K562 (cell line): Measurements from ENCODE around the gene DXO. TPM values are rescaled to one million over a fixed set of nuclear protein-coding genes. Genes with fewer than 3 reads are reported as not detected.
"Not testable (repeated sequence)": the region's sequence is repeated elsewhere in the genome, so short reads cannot be mapped to it uniquely, and the experiment has no call there.

ENCODE experiments used
- ATAC-seq: fragments of 200-7000 bp; cut with Tn5 transposase; 3 replicates; pipeline ENCODE4 v1.9.1; 2020; ENCODE audit warnings: moderate library complexity
- BruUV-seq: library from RNA; stranded (reverse); fragments of 400-500 nt; replicated peaks from 2 replicates; lab custom pipeline; 2021; lab: Mats Ljungman, UMichigan
- CTCF ChIA-PET: fragments of 300-600 bp; formaldehyde crosslinking; extraction: SDS; loops from one replicate; lab custom pipeline; 2021; ENCODE audit warnings: low intra/inter-chr PET ratio; lab: Yijun Ruan, JAX
- POLR2A ChIA-PET: fragments of 300-600, 350-650 bp; sonication (Branson Sonifier 250); formaldehyde crosslinking; extraction: SDS; loops from one replicate; lab custom pipeline; 2021; ENCODE audit warnings: antibody characterized with exemption, inconsistent platforms; lab: Yijun Ruan, JAX
- DNase-seq, 4 experiments: peaks; one replicate each; pipeline versions ENCODE4 v3.0.0 to v3.0.0-alpha.2; 2011 to 2018; ENCODE audit warnings: low spot score in 3 of 4, mixed read lengths in 3 of 4; ENCODE audit errors: extremely low read depth in 1 of 4
- FAIRE-seq: peaks from 2 replicates; lab custom pipeline; 2011; peaks lifted over from hg19 to GRCh38; lab: Jason Lieb, UNC
- H2AFZ ChIP-seq: 2 replicates; pipeline ENCODE4 v1.6.0; 2011; ENCODE audit warnings: low read depth, low read length, control low read depth, inconsistent platforms
- H3K27ac ChIP-seq: fragments of 200-600 bp; 3 replicates; pipeline ENCODE4 v1.8.0; 2011; ENCODE audit warnings: low read depth, mild to moderate bottlenecking, control low read depth, inconsistent platforms, low read length, moderate library complexity, mixed read lengths; ENCODE audit errors: extremely low read depth
- H3K27me3 ChIP-seq, 2 experiments: fragments of 300-600 bp in 1 of 2; 2 replicates in 1 of 2; 3 replicates in 1 of 2; pipeline versions ENCODE4 v1.6.0 to v1.8.0; 2011; ENCODE audit warnings: inconsistent platforms in 2 of 2, low read length in 2 of 2, mild to moderate bottlenecking in 1 of 2, mixed read lengths in 1 of 2, moderate library complexity in 1 of 2; ENCODE audit not compliant: control insufficient read depth in 2 of 2, insufficient read depth in 2 of 2
- H3K36me3 ChIP-seq: fragments of 300-600 bp; 3 replicates; pipeline ENCODE4 v1.8.0; 2011; ENCODE audit warnings: mild to moderate bottlenecking, low read length, inconsistent platforms; ENCODE audit not compliant: control insufficient read depth, insufficient read depth
- H3K4me1 ChIP-seq, 2 experiments: fragments of 200-600 bp in 1 of 2; replicated peaks in 1 of 2; 2 replicates in 1 of 2; 3 replicates in 1 of 2; pipeline versions ENCODE4 v1.5.1 to v1.8.0; 2011; ENCODE audit warnings: inconsistent platforms in 2 of 2, low read length in 2 of 2, mild to moderate bottlenecking in 1 of 2, mixed read lengths in 1 of 2, moderate library complexity in 1 of 2; ENCODE audit not compliant: control insufficient read depth in 2 of 2, insufficient read depth in 2 of 2
- H3K4me2 ChIP-seq: 2 replicates; pipeline ENCODE4 v1.6.1; 2011; ENCODE audit warnings: low read length, control low read depth, inconsistent platforms, mixed read lengths; ENCODE audit not compliant: insufficient read depth
- H3K4me3 ChIP-seq: fragments of 200-600 bp; sonication (generic), shearing (Covaris generic); 2 replicates; pipeline ENCODE4 v1.5.1; 2016; ENCODE audit warnings: control low read depth, inconsistent platforms
- H3K79me2 ChIP-seq: fragments of 200-600 bp; 3 replicates; pipeline ENCODE4 v1.8.0; 2011; ENCODE audit warnings: low read length, inconsistent platforms; ENCODE audit not compliant: control insufficient read depth, insufficient read depth
- H3K9ac ChIP-seq, 2 experiments: 2 replicates each; pipeline versions ENCODE4 v1.6.0 to v1.6.1; 2011; ENCODE audit warnings: low read depth in 2 of 2, low read length in 2 of 2, control low read depth in 1 of 2, inconsistent platforms in 1 of 2, mild to moderate bottlenecking in 1 of 2, mixed read lengths in 1 of 2; ENCODE audit not compliant: insufficient read depth in 1 of 2
- H3K9me1 ChIP-seq: one replicate; pipeline ENCODE4 v1.6.0; 2011; ENCODE audit warnings: inconsistent platforms, mild to moderate bottlenecking, low read length, moderate library complexity; ENCODE audit not compliant: control insufficient read depth, insufficient read depth
- H3K9me3 ChIP-seq: replicated peaks from 2 replicates; pipeline ENCODE4 v1.5.1; 2011; ENCODE audit warnings: low read depth, low read length, inconsistent platforms; ENCODE audit not compliant: control insufficient read depth, insufficient read depth
- H4K20me1 ChIP-seq: replicated peaks from 2 replicates; pipeline ENCODE4 v1.6.1; 2011; ENCODE audit warnings: low read length, inconsistent platforms, mixed read lengths; ENCODE audit not compliant: control insufficient read depth, insufficient read depth
- NFE2 ChIP-seq: IDR thresholded peaks from 2 replicates; pipeline ENCODE4 v1.6.1; 2014; ENCODE audit warnings: antibody characterized with exemption, low read depth
- RBFOX2 ChIP-seq: fragments of 200-400 bp; formaldehyde crosslinking; IDR thresholded peaks from 2 replicates; pipeline ENCODE4 v1.6.1; 2017; ENCODE audit warnings: low read depth, mild to moderate bottlenecking, low read length, moderate library complexity
- SMAD4 ChIP-seq: fragments of 250-450 bp; sonication (Bioruptor Pico); conservative IDR thresholded peaks from 2 replicates; pipeline ENCODE4 v1.8.0; 2021; ENCODE audit warnings: inconsistent platforms, mild to moderate bottlenecking, moderate library complexity
- WGBS: fragments of 100-300 bp; shearing (Covaris generic); methylation state at CpG from one replicate; pipeline ENCODE4 v1.1.6; 2016; ENCODE audit warnings: low coverage, mixed read lengths; ENCODE audit not compliant: insufficient coverage; ENCODE audit errors: missing lambda C conversion rate; 5-methylcytosine and 5-hydroxymethylcytosine counted together
- in situ Hi-C: fragments of 300-500 bp; cut with MboI; formaldehyde crosslinking; loops from 4 replicates; pipeline ENCODE4 v1.15.0; 2018; ENCODE audit warnings: inconsistent platforms, mixed read lengths
- intact Hi-C: fragments of 100-400 bp; cut with micrococcal nuclease; formaldehyde crosslinking; loops from 2 replicates; pipeline ENCODE4 v1.14.2; 2022
- polyA plus RNA-seq, 8 experiments: library from polyadenylated mRNA; depleted of rRNA in 4 of 8; stranded (reverse) in 5 of 8; unstranded in 3 of 8; fragments of >200 nt; fragmentation: Nextera tagmentation in 2 of 8; fragmentation: Illumina TruSeq in 1 of 8; extraction: Ambion mirVana in 2 of 8; extraction: Trizol in 1 of 8; gene quantifications; 2 replicates each; pipeline versions ENCODE4 v1.2.1 to v1.2.3, GENCODE V29; 2011 to 2014; ENCODE audit warnings: inconsistent platforms in 1 of 8, missing spikeins in 1 of 8
- total RNA-seq, 7 experiments: library from RNA; depleted of rRNA in 6 of 7; stranded (reverse); fragments of >200 nt in 6 of 7; fragmentation: Illumina TruSeq in 2 of 7; extraction: Trizol in 2 of 7; gene quantifications; 2 replicates each; pipeline versions ENCODE4 v1.2.1 to v1.2.3, GENCODE V29; 2011 to 2021; ENCODE audit warnings: low replicate concordance in 1 of 7
- TF ChIP-seq, protein P1 (sequence below), 2 experiments: IDR thresholded peaks; 2 replicates each; pipeline ENCODE4 v1.6.1; 2011; ENCODE audit warnings: borderline replicate concordance in 1 of 2, control low read depth in 1 of 2, low read depth in 1 of 2, low read length in 1 of 2, mild to moderate bottlenecking in 1 of 2, mixed read lengths in 1 of 2, moderate library complexity in 1 of 2; ENCODE audit not compliant: insufficient read depth in 1 of 2, insufficient read length in 1 of 2, poor library complexity in 1 of 2, severe bottlenecking in 1 of 2; ENCODE audit errors: extremely low read depth in 1 of 2

Gene DXO
- total and polyA plus RNA-seq, 9 of the 15 experiments (the other 6 are each of a cell fraction or from before 2014, with no cell fraction given) = 6.4 to 35.1 (median 19.4) TPM

DNA sequence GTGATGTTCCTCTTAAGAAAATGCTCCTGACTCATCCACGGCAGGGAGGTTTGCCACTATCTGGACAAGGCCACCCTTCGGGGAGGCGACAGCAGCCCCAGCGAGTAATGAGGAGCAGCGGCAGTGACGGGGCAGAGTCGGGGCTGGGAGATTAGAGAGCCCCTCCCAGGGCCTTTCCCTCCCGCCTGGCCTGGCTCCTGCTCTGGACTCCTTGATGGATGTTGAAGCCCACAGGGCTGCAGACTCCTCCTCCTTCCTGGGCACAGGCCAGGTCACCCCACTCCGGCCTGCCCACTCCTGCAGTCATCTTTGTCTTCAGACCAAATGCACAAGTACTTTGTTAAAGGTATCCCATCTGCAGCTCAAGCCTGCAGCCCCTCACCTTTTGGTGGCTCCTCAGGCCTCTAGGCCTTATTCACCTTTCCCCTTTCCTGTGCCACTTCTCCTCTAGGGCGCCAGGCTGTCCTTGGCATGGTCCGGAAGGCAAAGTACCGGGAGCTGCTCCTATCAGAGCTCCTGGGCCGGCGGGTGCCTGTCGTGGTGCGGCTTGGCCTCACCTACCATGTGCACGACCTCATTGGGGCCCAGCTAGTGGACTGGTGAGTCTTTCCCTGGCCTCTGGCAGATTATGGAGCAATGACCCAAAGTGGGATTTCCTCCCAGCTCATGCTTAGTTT lies 41.1 kb upstream of the DXO start (continued):
- TF ChIP-seq NFE2 (peak; percentile 30; the same call in 1 of the 2 replicates), RBFOX2 (0 out of 2 replicates have a peak, but pooled peaks have one; percentile 23), SMAD4 (0 out of 2 replicates have a peak, but pooled peaks have one; percentile 35)
- TF ChIP-seq, protein P1, sequence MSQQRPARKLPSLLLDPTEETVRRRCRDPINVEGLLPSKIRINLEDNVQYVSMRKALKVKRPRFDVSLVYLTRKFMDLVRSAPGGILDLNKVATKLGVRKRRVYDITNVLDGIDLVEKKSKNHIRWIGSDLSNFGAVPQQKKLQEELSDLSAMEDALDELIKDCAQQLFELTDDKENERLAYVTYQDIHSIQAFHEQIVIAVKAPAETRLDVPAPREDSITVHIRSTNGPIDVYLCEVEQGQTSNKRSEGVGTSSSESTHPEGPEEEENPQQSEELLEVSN (IDR thresholded peaks at IDR 0.05; ENCODE audit: borderline replicate concordance in 1 of 2, extremely low read depth in 1 of 2, insufficient read depth in 1 of 2, insufficient read length in 1 of 2, low read depth in 1 of 2, low read length in 1 of 2, poor library complexity in 1 of 2, severe bottlenecking in 1 of 2) = peak in 1 of 2 experiments; percentile 73

DNA sequence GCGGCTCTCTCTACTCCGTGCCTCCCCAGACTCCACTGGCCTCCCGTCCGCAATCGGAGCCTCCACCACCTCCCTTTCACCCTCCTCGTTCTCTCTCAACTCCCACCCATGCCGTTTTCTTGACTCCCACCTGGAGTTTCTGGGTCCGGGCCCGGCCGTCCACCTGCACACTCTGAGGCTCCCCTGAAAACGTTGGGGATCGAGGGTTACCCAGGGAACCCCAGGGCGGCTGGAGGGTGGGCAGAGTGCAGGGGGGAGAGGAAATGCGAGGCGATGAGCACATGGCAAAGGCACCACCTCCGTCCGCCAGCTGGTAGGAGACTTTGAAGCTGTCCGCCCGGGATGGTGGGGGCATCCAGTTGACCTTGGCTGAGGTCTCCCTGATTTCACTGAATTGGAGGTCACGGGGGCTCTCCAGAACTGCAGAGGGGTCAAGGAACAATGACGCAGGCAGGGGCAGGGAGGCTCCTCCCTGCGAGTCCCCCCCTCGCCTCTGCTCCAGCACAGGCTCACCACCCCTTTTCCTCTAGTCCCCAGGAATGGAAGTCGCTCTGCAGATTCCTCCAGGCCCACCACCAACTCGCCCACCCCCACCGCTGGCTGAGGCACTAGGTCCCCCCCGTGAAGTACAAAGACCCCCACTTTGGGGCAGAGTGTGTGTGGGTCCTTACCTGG lies 39.1 kb upstream of the DXO start:
- H3K4me2 ChIP-seq, CTCF ChIA-PET, FAIRE-seq, BruUV-seq, H3K27me3 ChIP-seq, H3K4me3 ChIP-seq, intact Hi-C loops, ATAC-seq, H3K36me3 ChIP-seq, POLR2A ChIA-PET, H3K4me1 ChIP-seq, DNase-seq, in situ Hi-C loops, H3K9me3 ChIP-seq, H4K20me1 ChIP-seq, H3K79me2 ChIP-seq, H3K27ac ChIP-seq, H3K9ac ChIP-seq, H2AFZ ChIP-seq, H3K9me1 ChIP-seq: not testable (repeated sequence)
- WGBS = 61% methylated on average over 3 of the region's 27 CpGs

DNA sequence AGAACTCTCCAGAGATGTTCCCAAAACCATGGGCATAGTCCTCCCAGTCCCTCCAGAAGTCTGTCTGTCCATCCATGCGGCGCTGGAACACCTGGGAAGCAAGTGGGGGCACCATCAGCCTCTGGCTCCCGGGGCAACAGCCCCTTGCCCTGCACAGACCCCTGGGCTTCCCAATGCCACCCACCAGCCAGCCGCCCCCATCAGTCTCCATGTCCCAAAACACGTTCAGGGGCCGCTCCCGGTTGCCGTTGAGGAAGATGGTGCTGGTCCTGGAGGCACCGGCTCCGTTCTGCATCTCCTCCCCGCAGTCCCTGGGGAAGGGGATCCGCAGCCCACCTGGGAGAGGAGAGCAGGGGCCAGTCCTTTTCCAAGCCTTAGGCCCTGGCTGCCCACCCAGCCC lies 37.6 kb upstream of the DXO start:
- FAIRE-seq, DNase-seq, H3K27me3 ChIP-seq, H4K20me1 ChIP-seq, H3K36me3 ChIP-seq, BruUV-seq, H3K9ac ChIP-seq, intact Hi-C loops, H3K27ac ChIP-seq, H3K4me3 ChIP-seq, H3K9me3 ChIP-seq, H3K9me1 ChIP-seq, POLR2A ChIA-PET, ATAC-seq, H3K4me2 ChIP-seq, H3K4me1 ChIP-seq, H2AFZ ChIP-seq, H3K79me2 ChIP-seq, CTCF ChIA-PET: not testable (repeated sequence)
- in situ Hi-C loops = loop anchor here (5.0 kb wide), 1 partner anchor 33 kb away; no protein-coding TSS in a partner anchor
- WGBS = no CpG with 5 or more reads among the region's 12 CpGs
